ENCODE data around the gene CCNT1.
"Not testable (repeated sequence)": the region's sequence is repeated elsewhere in the genome, so short reads cannot be mapped to it uniquely, and the experiment has no call there.

CCNT1 gene

GRCh38 chr12:48641752-48642555 lies 74.6 kb downstream of the CCNT1 start:
- in situ Hi-C loops (cut with MboI; ENCODE audit: low sequenced_read_pairs): not testable (repeated sequence)

GRCh38 chr12:48640854-48641253 lies 75.7 kb downstream of the CCNT1 start:
- in situ Hi-C loops (cut with MboI; ENCODE audit: low sequenced_read_pairs): no loop called here

- in situ Hi-C loops (cut with MboI; ENCODE audit: low sequenced_read_pairs): no loop called here
Observed at GRCh38 chr12:48640428-48640827, 76.1 kb downstream of the CCNT1 start.
